ENCODE results near the gene WDR46.

DNA sequence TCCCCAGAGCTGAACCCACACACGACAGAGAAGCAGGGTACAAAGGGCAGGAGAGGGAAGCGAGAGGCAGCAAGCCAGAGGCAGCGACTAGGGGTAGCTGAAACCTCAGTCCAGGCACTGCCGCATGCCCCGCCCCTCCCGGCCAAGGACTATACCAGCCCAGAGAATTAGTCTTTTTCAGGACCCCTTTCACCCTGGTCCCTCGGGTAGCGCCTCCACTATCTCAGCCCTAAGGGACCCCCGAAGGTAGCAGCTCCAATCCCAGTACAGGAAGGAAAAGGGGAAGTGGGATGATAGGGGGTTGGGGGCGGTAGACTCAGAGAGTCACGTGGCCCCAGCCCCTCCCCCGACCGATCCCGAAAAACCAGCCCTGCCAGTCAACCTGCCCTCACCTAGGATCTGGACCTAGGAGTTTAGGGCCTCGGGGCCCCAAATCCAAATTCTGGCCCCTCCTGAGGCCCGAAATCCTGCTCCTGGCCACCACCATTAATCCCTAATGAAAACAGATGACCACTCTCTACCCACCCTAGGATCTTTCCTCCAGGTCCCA is 8.4 kb upstream of the WDR46 start:
- TF ChIP-seq SUZ12 (IDR thresholded peaks at IDR 0.05; ENCODE audit: extremely low read depth, insufficient read depth, insufficient read length) = no peak
- no peak for TF ChIP-seq ZNF274 (IDR thresholded peaks at IDR 0.05; ENCODE audit: low read depth, low read length)

All from NT2/D1 (cell line).